Measurements from ENCODE around the gene KCNA3. TPM values are rescaled to one million over a fixed set of nuclear protein-coding genes. Genes with fewer than 3 reads are reported as not detected.

The KCNA3 gene
- total RNA-seq, 2 donors from 2014 or later: 0.62 to 0.91 TPM

DNA sequence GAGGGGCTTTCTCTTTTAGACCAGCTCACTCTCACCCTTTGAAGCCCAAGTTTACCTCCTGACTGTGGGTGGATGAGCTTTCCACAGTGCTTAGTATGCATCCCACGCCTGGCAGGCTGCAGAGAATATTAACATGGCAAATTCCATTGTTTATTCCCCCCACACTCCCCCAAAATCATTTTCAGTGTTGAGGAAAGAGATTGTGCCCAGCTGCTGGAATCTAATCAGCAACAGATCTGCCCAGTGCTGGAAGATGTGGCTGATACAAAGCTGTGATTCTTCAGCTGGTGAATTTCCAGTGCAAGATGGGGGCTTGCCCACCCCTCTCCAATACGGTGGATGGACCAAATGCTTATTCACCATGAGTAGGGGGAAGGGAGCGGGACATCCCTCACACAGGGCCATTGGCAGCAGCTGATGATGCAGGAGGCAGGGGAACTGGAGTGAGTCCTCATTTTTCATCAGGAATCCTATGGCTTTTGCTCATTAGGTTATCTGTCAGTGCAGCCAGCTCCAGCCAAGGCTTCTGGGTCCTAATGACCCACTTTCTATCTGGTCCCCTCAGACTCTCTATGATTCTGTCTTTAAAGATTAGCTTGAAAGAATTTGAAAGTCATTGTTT, 39.7 kb upstream of the KCNA3 start:
- no peaks in the 10 kb centered on the region for H3K36me3 ChIP-seq
- DNase-seq (ENCODE audit: low spot score): no peak
- intact Hi-C loops (cut with DNase I): no loop called here
- H3K27ac ChIP-seq: no peak overlapping the region
- H3K27me3 ChIP-seq (replicated peaks; ENCODE audit: insufficient read depth): no peaks in the 10 kb centered on the region
- H3K4me1 ChIP-seq (replicated peaks): no peaks in the 10 kb centered on the region
- no peaks in the 10 kb centered on the region for H3K9me3 ChIP-seq
- 42% methylated on average over 3 of the region's 3 CpGs for WGBS
- TF ChIP-seq POLR2AphosphoS5 (IDR thresholded peaks at IDR 0.05) (no peak), POLR2A (IDR thresholded peaks at IDR 0.05) (no peak)
- TF ChIP-seq, protein P1, sequence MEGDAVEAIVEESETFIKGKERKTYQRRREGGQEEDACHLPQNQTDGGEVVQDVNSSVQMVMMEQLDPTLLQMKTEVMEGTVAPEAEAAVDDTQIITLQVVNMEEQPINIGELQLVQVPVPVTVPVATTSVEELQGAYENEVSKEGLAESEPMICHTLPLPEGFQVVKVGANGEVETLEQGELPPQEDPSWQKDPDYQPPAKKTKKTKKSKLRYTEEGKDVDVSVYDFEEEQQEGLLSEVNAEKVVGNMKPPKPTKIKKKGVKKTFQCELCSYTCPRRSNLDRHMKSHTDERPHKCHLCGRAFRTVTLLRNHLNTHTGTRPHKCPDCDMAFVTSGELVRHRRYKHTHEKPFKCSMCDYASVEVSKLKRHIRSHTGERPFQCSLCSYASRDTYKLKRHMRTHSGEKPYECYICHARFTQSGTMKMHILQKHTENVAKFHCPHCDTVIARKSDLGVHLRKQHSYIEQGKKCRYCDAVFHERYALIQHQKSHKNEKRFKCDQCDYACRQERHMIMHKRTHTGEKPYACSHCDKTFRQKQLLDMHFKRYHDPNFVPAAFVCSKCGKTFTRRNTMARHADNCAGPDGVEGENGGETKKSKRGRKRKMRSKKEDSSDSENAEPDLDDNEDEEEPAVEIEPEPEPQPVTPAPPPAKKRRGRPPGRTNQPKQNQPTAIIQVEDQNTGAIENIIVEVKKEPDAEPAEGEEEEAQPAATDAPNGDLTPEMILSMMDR (IDR thresholded peaks at IDR 0.05): no peak
- H3K4me3 ChIP-seq: no peak overlapping the region

DNA sequence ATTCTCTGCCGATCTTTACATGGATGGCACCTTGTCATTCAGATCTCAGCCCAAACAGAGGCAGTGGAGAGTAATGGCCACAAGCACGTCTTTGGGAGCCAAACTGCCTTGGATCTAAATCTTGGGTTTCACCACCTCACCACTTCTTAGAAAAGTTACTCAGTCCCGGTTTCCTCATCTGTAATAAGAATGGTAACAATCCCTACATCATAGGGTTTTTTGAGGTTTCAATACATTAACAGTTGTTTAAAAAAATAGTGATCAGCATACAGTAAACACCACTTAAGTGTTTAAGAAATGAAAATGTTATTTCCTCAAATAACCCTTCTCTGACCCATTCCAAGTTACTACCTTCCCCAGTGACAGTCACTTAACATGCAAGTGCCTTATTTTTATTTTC, 38.5 kb upstream of the KCNA3 start:
- no peak for DNase-seq (ENCODE audit: low spot score)
- 67% methylated on average over 3 of the region's 3 CpGs for WGBS
- no peak for TF ChIP-seq POLR2AphosphoS5 (IDR thresholded peaks at IDR 0.05)
- no peak for TF ChIP-seq POLR2A (IDR thresholded peaks at IDR 0.05)
- TF ChIP-seq, protein P1 (IDR thresholded peaks at IDR 0.05): no peak
- no peak overlapping the region for H3K27ac ChIP-seq
- no peaks in the 10 kb centered on the region for H3K36me3 ChIP-seq
- H3K27me3 ChIP-seq (replicated peaks; ENCODE audit: insufficient read depth): no peaks in the 10 kb centered on the region
- H3K4me3 ChIP-seq: no peak overlapping the region
- intact Hi-C loops (cut with DNase I): no loop called here
- no peaks in the 10 kb centered on the region for H3K4me1 ChIP-seq (replicated peaks)
- no peaks in the 10 kb centered on the region for H3K9me3 ChIP-seq

GRCh38 chr1:110710314-110710713, 35.6 kb upstream of the KCNA3 start:
- no peak for DNase-seq (ENCODE audit: low spot score)

DNA sequence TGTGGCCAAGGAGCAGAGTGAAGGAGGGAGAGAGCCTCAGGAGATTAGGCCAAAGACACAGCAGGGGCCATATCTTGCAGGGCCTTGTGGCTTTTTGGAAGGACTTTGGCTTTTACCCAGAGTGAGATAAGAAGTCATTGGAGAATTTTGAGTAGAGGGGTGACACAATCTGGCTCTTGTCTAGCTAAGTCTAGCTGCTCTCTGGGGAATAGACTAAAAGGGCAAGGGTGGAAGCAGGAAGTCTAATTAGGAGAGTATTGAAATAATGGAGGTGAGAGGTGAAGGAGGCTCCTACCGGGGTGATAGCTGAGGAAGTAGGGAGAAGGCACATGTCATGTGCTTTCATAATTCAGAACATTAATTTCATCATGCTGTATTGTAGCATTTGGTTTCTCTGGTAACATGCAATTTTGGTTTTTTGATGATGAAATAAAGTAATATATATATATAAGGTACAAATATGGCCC, 34.3 kb upstream of the KCNA3 start:
- no peak for TF ChIP-seq POLR2A (IDR thresholded peaks at IDR 0.05)
- 71% methylated on average over 1 of the region's 1 CpG for WGBS

More at GRCh38 chr1:110710314-110710713, 35.6 kb upstream of the KCNA3 start:
- Histone ChIP-seq H3K27ac (no peak overlapping the region), H3K4me1 (replicated peaks) (no peaks in the 10 kb centered on the region), H3K4me3 (no peak overlapping the region), H3K36me3 (no peaks in the 10 kb centered on the region), H3K9me3 (no peaks in the 10 kb centered on the region), H3K27me3 (replicated peaks; ENCODE audit: insufficient read depth) (no peaks in the 10 kb centered on the region)
- TF ChIP-seq POLR2A (IDR thresholded peaks at IDR 0.05) (no peak), POLR2AphosphoS5 (IDR thresholded peaks at IDR 0.05) (no peak)
- TF ChIP-seq, protein P1 (IDR thresholded peaks at IDR 0.05): no peak
- intact Hi-C loops (cut with DNase I): no loop called here
- 90% methylated on average over 4 of the region's 4 CpGs for WGBS

DNA sequence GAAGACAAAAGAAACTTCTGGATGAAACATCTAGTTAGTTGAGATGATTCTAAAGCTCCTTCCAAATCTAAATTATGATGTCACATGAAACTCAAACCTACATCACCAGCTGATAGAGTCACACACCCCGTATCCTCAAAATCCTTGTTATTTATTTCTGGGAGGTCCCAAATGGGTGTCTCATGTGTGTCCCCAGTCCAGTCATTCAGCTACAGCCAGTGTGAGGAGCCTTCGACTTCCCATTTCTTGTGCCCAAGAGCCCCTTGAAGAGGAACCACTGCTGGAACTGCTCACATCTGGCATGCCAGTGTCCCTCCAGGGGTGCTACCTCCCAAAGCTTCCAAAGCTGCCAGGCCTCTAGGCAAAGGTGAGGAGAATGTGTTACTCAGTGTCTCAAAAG, 32.5 kb upstream of the KCNA3 start:
- intact Hi-C loops (cut with DNase I): no loop called here
- no peaks in the 10 kb centered on the region for H3K27me3 ChIP-seq (replicated peaks; ENCODE audit: insufficient read depth)
- no peaks in the 10 kb centered on the region for H3K36me3 ChIP-seq
- no peak overlapping the region for H3K27ac ChIP-seq
- H3K9me3 ChIP-seq: no peaks in the 10 kb centered on the region
- H3K4me3 ChIP-seq: no peak overlapping the region
- no peaks in the 10 kb centered on the region for H3K4me1 ChIP-seq (replicated peaks)
- TF ChIP-seq POLR2AphosphoS5 (IDR thresholded peaks at IDR 0.05) (no peak), POLR2A (IDR thresholded peaks at IDR 0.05) (no peak)
- TF ChIP-seq, protein P1 (IDR thresholded peaks at IDR 0.05): no peak
- WGBS: 86% methylated on average over 2 of the region's 2 CpGs
- DNase-seq (ENCODE audit: low spot score): no peak

More for the DNA sequence above, 34.3 kb upstream of the KCNA3 start:
- intact Hi-C loops (cut with DNase I): no loop called here
- Histone ChIP-seq H3K27me3 (replicated peaks; ENCODE audit: insufficient read depth) (no peaks in the 10 kb centered on the region), H3K4me1 (replicated peaks) (no peaks in the 10 kb centered on the region), H3K27ac (no peak overlapping the region), H3K9me3 (no peaks in the 10 kb centered on the region), H3K4me3 (no peak overlapping the region), H3K36me3 (no peaks in the 10 kb centered on the region)
- no peak for DNase-seq (ENCODE audit: low spot score)
